Measurements from ENCODE around the gene ZNF496.

DNA sequence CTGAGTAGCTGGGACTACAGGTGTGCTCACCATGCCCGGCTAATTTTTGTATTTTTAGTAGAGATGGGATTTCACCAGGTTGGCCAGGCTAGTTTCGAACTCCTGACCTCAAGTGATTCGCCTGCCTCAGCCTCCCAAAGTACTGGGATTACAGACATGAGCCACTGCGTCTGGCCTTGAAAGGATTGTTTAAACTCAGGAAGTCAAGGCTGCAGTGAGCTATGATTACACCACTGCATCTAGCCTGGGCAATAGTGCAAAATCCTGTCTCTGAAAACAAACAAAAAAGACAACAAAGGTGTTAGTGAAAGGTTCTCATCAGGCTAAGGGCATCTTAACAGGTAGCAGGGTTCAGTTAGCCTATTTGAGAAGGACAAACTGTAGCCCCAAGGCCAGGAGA, 14.2 kb upstream of the ZNF496 start:
- no peak for TF ChIP-seq MAFK (IDR thresholded peaks at IDR 0.05; ENCODE audit: low read depth, low read length)
- TF ChIP-seq, protein P1, sequence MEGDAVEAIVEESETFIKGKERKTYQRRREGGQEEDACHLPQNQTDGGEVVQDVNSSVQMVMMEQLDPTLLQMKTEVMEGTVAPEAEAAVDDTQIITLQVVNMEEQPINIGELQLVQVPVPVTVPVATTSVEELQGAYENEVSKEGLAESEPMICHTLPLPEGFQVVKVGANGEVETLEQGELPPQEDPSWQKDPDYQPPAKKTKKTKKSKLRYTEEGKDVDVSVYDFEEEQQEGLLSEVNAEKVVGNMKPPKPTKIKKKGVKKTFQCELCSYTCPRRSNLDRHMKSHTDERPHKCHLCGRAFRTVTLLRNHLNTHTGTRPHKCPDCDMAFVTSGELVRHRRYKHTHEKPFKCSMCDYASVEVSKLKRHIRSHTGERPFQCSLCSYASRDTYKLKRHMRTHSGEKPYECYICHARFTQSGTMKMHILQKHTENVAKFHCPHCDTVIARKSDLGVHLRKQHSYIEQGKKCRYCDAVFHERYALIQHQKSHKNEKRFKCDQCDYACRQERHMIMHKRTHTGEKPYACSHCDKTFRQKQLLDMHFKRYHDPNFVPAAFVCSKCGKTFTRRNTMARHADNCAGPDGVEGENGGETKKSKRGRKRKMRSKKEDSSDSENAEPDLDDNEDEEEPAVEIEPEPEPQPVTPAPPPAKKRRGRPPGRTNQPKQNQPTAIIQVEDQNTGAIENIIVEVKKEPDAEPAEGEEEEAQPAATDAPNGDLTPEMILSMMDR (conservative IDR thresholded peaks at IDR 0.05; ENCODE audit: low read depth, low read length), result no peak
- no peak for TF ChIP-seq RAD21 (IDR thresholded peaks at IDR 0.05; ENCODE audit: low read length)
- no peak for TF ChIP-seq POLR2A (IDR thresholded peaks at IDR 0.05; ENCODE audit: low read depth, low read length)
- no peak for TF ChIP-seq CHD1 (IDR thresholded peaks at IDR 0.05; ENCODE audit: low read depth, low read length)
- TF ChIP-seq CEBPB (IDR thresholded peaks at IDR 0.05; ENCODE audit: low read depth, low read length), result no peak
- TF ChIP-seq BHLHE40 (IDR thresholded peaks at IDR 0.05; ENCODE audit: low read depth, low read length), result no peak
- TF ChIP-seq, protein P2, sequence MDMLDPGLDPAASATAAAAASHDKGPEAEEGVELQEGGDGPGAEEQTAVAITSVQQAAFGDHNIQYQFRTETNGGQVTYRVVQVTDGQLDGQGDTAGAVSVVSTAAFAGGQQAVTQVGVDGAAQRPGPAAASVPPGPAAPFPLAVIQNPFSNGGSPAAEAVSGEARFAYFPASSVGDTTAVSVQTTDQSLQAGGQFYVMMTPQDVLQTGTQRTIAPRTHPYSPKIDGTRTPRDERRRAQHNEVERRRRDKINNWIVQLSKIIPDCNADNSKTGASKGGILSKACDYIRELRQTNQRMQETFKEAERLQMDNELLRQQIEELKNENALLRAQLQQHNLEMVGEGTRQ (IDR thresholded peaks at IDR 0.05; ENCODE audit: low read depth, low read length), result no peak
- no peak for TF ChIP-seq RFX5 (IDR thresholded peaks at IDR 0.05; ENCODE audit: low read depth, low read length)
- no peak for TF ChIP-seq NFE2L2 (IDR thresholded peaks at IDR 0.05; ENCODE audit: low read depth, low read length)
